Measurements from ENCODE around the gene MBD2.

GRCh38 chr18:54155412-54155811 is 69.1 kb downstream of the MBD2 start:
- TF ChIP-seq POLR2A (IDR thresholded peaks at IDR 0.05), result no peak
- no peak for TF ChIP-seq CTCF (IDR thresholded peaks at IDR 0.05)
